ENCODE data around the gene CSF2. TPM values are rescaled to one million over a fixed set of nuclear protein-coding genes. Genes with fewer than 3 reads are reported as not detected.

Gene CSF2
- total RNA-seq, 1 experiment from 2014 or later = 0.30 TPM

DNA sequence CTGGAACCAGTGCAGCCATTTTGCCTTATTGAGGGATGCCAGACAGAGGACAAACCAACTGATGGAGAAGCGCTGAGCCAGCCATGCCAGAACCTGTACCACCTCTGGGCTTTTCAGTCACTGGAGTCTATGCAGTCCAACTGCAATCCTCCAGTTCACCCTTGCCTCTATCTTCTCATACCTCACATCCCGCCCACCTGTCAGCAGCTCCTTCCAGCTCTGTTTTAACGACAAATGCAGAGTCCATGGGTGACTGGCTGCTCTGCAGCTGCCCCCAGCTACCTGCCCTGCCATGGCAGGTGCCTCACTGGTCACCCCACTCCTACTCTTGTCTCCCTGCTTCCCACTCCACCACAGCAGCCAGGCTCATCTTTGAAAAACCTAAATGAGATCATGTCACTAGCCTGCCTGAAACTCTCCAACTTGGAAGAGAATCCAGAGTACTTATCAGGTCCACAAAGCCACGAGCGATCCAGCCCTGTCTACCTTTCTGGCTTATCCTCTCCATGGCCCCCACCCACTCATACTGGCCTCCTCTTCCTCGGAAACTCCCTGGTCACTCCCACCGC, 48.1 kb upstream of the CSF2 start (continued):
- TF ChIP-seq, protein P1, sequence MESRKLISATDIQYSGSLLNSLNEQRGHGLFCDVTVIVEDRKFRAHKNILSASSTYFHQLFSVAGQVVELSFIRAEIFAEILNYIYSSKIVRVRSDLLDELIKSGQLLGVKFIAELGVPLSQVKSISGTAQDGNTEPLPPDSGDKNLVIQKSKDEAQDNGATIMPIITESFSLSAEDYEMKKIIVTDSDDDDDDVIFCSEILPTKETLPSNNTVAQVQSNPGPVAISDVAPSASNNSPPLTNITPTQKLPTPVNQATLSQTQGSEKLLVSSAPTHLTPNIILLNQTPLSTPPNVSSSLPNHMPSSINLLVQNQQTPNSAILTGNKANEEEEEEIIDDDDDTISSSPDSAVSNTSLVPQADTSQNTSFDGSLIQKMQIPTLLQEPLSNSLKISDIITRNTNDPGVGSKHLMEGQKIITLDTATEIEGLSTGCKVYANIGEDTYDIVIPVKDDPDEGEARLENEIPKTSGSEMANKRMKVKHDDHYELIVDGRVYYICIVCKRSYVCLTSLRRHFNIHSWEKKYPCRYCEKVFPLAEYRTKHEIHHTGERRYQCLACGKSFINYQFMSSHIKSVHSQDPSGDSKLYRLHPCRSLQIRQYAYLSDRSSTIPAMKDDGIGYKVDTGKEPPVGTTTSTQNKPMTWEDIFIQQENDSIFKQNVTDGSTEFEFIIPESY (IDR thresholded peaks at IDR 0.05; ENCODE audit: extremely low read depth, insufficient replicate concordance, low read length) = no peak
- no peak for TF ChIP-seq JUND (IDR thresholded peaks at IDR 0.05)
- no peak for TF ChIP-seq POLR2A (IDR thresholded peaks at IDR 0.05; ENCODE audit: borderline replicate concordance, extremely low read depth, insufficient read depth, insufficient read length)
- TF ChIP-seq EZH2 (IDR thresholded peaks at IDR 0.05) = no peak
- TF ChIP-seq, protein P2, sequence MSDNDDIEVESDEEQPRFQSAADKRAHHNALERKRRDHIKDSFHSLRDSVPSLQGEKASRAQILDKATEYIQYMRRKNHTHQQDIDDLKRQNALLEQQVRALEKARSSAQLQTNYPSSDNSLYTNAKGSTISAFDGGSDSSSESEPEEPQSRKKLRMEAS (IDR thresholded peaks at IDR 0.05) = no peak

DNA sequence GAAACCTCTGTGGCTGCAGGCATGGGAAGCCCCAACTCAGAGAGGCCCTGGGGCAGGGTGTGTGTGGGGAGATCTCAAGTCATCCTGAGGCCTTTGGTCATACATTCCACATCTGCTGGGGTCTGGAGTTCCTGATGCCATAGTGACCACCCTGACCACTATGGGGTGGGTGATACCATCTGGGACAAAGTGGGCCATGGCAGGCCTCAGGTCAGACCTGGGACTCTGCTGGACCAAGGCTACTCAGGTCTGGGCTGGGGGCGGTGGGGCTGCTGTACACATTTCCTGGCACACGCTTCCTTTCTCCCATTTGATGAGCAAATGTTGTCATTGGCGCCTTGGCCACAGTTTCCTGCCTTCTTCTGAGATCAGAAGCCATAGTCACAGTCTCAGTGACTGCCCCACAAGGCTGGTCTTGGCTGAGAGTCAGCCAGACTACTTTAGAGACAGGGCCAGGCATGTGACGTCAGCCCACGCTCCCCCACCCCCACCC, 47.0 kb upstream of the CSF2 start:
- no peaks in the 10 kb centered on the region for H4K20me1 ChIP-seq (ENCODE audit: insufficient read depth)
- POLR2A ChIA-PET = interaction anchor here (0.6 kb wide), 1 partner anchor 140 kb away, joined by 3 read pairs; no protein-coding TSS in a partner anchor
- ATAC-seq = no peak
- RAD21 ChIA-PET (ENCODE audit: low non-redundant PET in 1 of 2, low total read pairs in 2 of 2, uncharacterized antibody in 2 of 2, unreplicated experiment in 2 of 2) = no interaction called here
- no peak overlapping the region for H3K4me2 ChIP-seq (ENCODE audit: low read length)
- no peak overlapping the region for H3K4me3 ChIP-seq (replicated peaks in 1 of 2; ENCODE audit: low read depth in 1 of 2, low read length in 2 of 2)
- H3K27me3 ChIP-seq (ENCODE audit: insufficient read depth, low read length) = no peaks in the 10 kb centered on the region
- TF ChIP-seq SP1 (IDR thresholded peaks at IDR 0.05; ENCODE audit: low read depth) (no peak), JUND (IDR thresholded peaks at IDR 0.05) (no peak), TCF7L2 (IDR thresholded peaks at IDR 0.05; ENCODE audit: borderline replicate concordance, extremely low read depth, insufficient read depth, insufficient read length) (no peak), CBX3 (IDR thresholded peaks at IDR 0.05; ENCODE audit: low read depth) (no peak), ZNF274 (IDR thresholded peaks at IDR 0.05; ENCODE audit: low read depth, low read length) (no peak), RAD21 (IDR thresholded peaks at IDR 0.05; ENCODE audit: low read depth) (no peak), ELF1 (IDR thresholded peaks at IDR 0.05; ENCODE audit: borderline replicate concordance, low read depth) (no peak), ZFX (IDR thresholded peaks at IDR 0.05) (no peak), CEBPB (IDR thresholded peaks at IDR 0.05; ENCODE audit: low read depth) (no peak), POLR2AphosphoS5 (IDR thresholded peaks at IDR 0.05; ENCODE audit: low read depth, low read length) (no peak), EZH2 (IDR thresholded peaks at IDR 0.05) (no peak), YY1 (IDR thresholded peaks at IDR 0.05; ENCODE audit: extremely low read depth, insufficient replicate concordance, low read depth, low read length) (no peak)
- TF ChIP-seq, protein P3, sequence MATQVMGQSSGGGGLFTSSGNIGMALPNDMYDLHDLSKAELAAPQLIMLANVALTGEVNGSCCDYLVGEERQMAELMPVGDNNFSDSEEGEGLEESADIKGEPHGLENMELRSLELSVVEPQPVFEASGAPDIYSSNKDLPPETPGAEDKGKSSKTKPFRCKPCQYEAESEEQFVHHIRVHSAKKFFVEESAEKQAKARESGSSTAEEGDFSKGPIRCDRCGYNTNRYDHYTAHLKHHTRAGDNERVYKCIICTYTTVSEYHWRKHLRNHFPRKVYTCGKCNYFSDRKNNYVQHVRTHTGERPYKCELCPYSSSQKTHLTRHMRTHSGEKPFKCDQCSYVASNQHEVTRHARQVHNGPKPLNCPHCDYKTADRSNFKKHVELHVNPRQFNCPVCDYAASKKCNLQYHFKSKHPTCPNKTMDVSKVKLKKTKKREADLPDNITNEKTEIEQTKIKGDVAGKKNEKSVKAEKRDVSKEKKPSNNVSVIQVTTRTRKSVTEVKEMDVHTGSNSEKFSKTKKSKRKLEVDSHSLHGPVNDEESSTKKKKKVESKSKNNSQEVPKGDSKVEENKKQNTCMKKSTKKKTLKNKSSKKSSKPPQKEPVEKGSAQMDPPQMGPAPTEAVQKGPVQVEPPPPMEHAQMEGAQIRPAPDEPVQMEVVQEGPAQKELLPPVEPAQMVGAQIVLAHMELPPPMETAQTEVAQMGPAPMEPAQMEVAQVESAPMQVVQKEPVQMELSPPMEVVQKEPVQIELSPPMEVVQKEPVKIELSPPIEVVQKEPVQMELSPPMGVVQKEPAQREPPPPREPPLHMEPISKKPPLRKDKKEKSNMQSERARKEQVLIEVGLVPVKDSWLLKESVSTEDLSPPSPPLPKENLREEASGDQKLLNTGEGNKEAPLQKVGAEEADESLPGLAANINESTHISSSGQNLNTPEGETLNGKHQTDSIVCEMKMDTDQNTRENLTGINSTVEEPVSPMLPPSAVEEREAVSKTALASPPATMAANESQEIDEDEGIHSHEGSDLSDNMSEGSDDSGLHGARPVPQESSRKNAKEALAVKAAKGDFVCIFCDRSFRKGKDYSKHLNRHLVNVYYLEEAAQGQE (IDR thresholded peaks at IDR 0.05; ENCODE audit: low read depth) = no peak
- TF ChIP-seq, protein P4, sequence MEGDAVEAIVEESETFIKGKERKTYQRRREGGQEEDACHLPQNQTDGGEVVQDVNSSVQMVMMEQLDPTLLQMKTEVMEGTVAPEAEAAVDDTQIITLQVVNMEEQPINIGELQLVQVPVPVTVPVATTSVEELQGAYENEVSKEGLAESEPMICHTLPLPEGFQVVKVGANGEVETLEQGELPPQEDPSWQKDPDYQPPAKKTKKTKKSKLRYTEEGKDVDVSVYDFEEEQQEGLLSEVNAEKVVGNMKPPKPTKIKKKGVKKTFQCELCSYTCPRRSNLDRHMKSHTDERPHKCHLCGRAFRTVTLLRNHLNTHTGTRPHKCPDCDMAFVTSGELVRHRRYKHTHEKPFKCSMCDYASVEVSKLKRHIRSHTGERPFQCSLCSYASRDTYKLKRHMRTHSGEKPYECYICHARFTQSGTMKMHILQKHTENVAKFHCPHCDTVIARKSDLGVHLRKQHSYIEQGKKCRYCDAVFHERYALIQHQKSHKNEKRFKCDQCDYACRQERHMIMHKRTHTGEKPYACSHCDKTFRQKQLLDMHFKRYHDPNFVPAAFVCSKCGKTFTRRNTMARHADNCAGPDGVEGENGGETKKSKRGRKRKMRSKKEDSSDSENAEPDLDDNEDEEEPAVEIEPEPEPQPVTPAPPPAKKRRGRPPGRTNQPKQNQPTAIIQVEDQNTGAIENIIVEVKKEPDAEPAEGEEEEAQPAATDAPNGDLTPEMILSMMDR (IDR thresholded peaks at IDR 0.05 in 2 of 3, conservative IDR thresholded peaks at IDR 0.05 in 1 of 3; ENCODE audit: borderline replicate concordance in 1 of 3, insufficient read depth in 1 of 3, low read depth in 2 of 3, low read length in 2 of 3) = no peak
- TF ChIP-seq, protein P2 (IDR thresholded peaks at IDR 0.05) = no peak
- H3K27ac ChIP-seq (ENCODE audit: low read depth, low read length) = no peak overlapping the region
- BruUV-seq (replicated peaks) = no TSS peak
- no peak for DNase-seq (ENCODE audit: low read depth, low spot score)
- H3K79me2 ChIP-seq (ENCODE audit: insufficient read depth, low read length) = no peaks in the 10 kb centered on the region
- CTCF ChIA-PET = no interaction called here
- no peak overlapping the region for H2AFZ ChIP-seq (ENCODE audit: low read depth, low read length, poor library complexity, severe bottlenecking)
- intact Hi-C loops (cut with micrococcal nuclease) = no loop called here
- H3K9me3 ChIP-seq (ENCODE audit: control insufficient read depth in 1 of 2, insufficient read depth in 1 of 2, low read depth in 1 of 2, low read length in 2 of 2) = no peaks in the 10 kb centered on the region
- no peaks in the 10 kb centered on the region for H3K36me3 ChIP-seq (ENCODE audit: control insufficient read depth in 1 of 2, insufficient read depth in 2 of 2, low read length in 2 of 2)
- no peaks in the 10 kb centered on the region for H3K9me2 ChIP-seq (ENCODE audit: insufficient read depth)
- H3K9ac ChIP-seq (ENCODE audit: low read length) = no peak overlapping the region
- H3K4me1 ChIP-seq (ENCODE audit: control insufficient read depth in 1 of 2, insufficient read depth in 2 of 2, low read length in 2 of 2) = no peaks in the 10 kb centered on the region

Measured in HCT116 (cell line).